Gastrocnemius medialis (tissue), 4 donors: ENCODE measurements around the gene SHH.

ENCODE experiments used
- CTCF ChIP-seq, 5 experiments: fragments of 450-650 bp in 3 of 5; fragments of 200-600 bp in 2 of 5; sonication (generic) in 2 of 5; IDR thresholded peaks in 4 of 5; conservative IDR thresholded peaks in 1 of 5; 1 replicate in 4 of 5; 2 replicates in 1 of 5; pipeline ENCODE4 v1.5.1; 2016 to 2019; ENCODE audit warnings: antibody characterized with exemption in 5 of 5, mild to moderate bottlenecking in 3 of 5, moderate library complexity in 3 of 5
- POLR2A ChIP-seq, 2 donors: fragments of 450-650 bp; IDR thresholded peaks; one replicate each; pipeline ENCODE4 v1.6.1; 2017; ENCODE audit warnings: antibody characterized with exemption in 2 of 2, mild to moderate bottlenecking in 2 of 2, moderate library complexity in 2 of 2

GRCh38 chr7:155750255-155751125 lies 61.8 kb downstream of the SHH start:
- TF ChIP-seq CTCF (IDR thresholded peaks at IDR 0.05 in 4 of 5, conservative IDR thresholded peaks at IDR 0.05 in 1 of 5) (no peak), POLR2A (IDR thresholded peaks at IDR 0.05) (no peak)
